Measurements from ENCODE around the gene ST3GAL4. TPM values are rescaled to one million over a fixed set of nuclear protein-coding genes. Genes with fewer than 3 reads are reported as not detected.

Gene ST3GAL4
- total RNA-seq, 1 donor from 2014 or later, result 22.4 TPM

GRCh38 chr11:126450806-126451205 is 95.3 kb downstream of the ST3GAL4 start:
- no peak for TF ChIP-seq CTCF (conservative IDR thresholded peaks at IDR 0.05)
- Mint-ChIP-seq H3K4me3 (no peak overlapping the region), H3K9me3 (peaks cover 13% of the 10 kb centered on the region), H3K27ac (ENCODE audit: unreplicated experiment) (no peak overlapping the region), H3K4me1 (peaks cover 30% of the 10 kb centered on the region), H3K36me3 (ENCODE audit: low read depth) (peaks cover 6% of the 10 kb centered on the region), H3K27me3 (ENCODE audit: low read depth) (no peaks in the 10 kb centered on the region)
- DNase-seq (ENCODE audit: low read depth, low spot score), result no peak

GRCh38 chr11:126451211-126451802 is 95.8 kb downstream of the ST3GAL4 start:
- no peak for DNase-seq (ENCODE audit: low read depth, low spot score)
- Mint-ChIP-seq H3K4me3 (no peak overlapping the region), H3K4me1 (peaks cover 30% of the 10 kb centered on the region), H3K9me3 (peaks cover 13% of the 10 kb centered on the region), H3K27me3 (ENCODE audit: low read depth) (no peaks in the 10 kb centered on the region), H3K36me3 (ENCODE audit: low read depth) (peaks cover 6% of the 10 kb centered on the region), H3K27ac (ENCODE audit: unreplicated experiment) (no peak overlapping the region)
- no peak for TF ChIP-seq CTCF (conservative IDR thresholded peaks at IDR 0.05)

GRCh38 chr11:126452241-126453101 is 97.0 kb downstream of the ST3GAL4 start:
- TF ChIP-seq CTCF (conservative IDR thresholded peaks at IDR 0.05), result no peak

GRCh38 chr11:126456089-126456488 is 100.6 kb downstream of the ST3GAL4 start:
- Mint-ChIP-seq H3K4me3 (no peak overlapping the region), H3K4me1 (peaks cover 19% of the 10 kb centered on the region), H3K27me3 (ENCODE audit: low read depth) (no peaks in the 10 kb centered on the region), H3K27ac (ENCODE audit: unreplicated experiment) (peak overlapping the region; percentile 24), H3K9me3 (peaks cover 4% of the 10 kb centered on the region), H3K36me3 (ENCODE audit: low read depth) (no peaks in the 10 kb centered on the region)
- no peak for TF ChIP-seq CTCF (conservative IDR thresholded peaks at IDR 0.05)
- DNase-seq (ENCODE audit: low read depth, low spot score), result no peak

More at GRCh38 chr11:126452241-126453101, 97.0 kb downstream of the ST3GAL4 start:
- Mint-ChIP-seq H3K27ac (ENCODE audit: unreplicated experiment) (no peak overlapping the region), H3K9me3 (peaks cover 13% of the 10 kb centered on the region), H3K27me3 (ENCODE audit: low read depth) (no peaks in the 10 kb centered on the region), H3K36me3 (ENCODE audit: low read depth) (peaks cover 6% of the 10 kb centered on the region), H3K4me1 (peaks cover 30% of the 10 kb centered on the region), H3K4me3 (no peak overlapping the region)
- no peak for DNase-seq (ENCODE audit: low read depth, low spot score)

GRCh38 chr11:126456783-126457542 is 101.5 kb downstream of the ST3GAL4 start:
- DNase-seq (ENCODE audit: low read depth, low spot score), result no peak
- Mint-ChIP-seq H3K4me3 (no peak overlapping the region), H3K27ac (ENCODE audit: unreplicated experiment) (no peak overlapping the region), H3K4me1 (peaks cover 10% of the 10 kb centered on the region), H3K27me3 (ENCODE audit: low read depth) (no peaks in the 10 kb centered on the region), H3K36me3 (ENCODE audit: low read depth) (no peaks in the 10 kb centered on the region), H3K9me3 (no peaks in the 10 kb centered on the region)
- no peak for TF ChIP-seq CTCF (conservative IDR thresholded peaks at IDR 0.05)
